HCT116 (cell line): Measurements from ENCODE around the gene LRRC7. TPM values are rescaled to one million over a fixed set of nuclear protein-coding genes. Genes with fewer than 3 reads are reported as not detected.

Source experiments
- ATAC-seq: fragments of 200-7000 bp; cut with Tn5 transposase; 2 replicates; pipeline ENCODE4 v1.9.1; 2020; ENCODE audit warnings: mild to moderate bottlenecking, moderate library complexity
- BruUV-seq: library from RNA; stranded (reverse); fragments of 400-500 nt; replicated peaks from 2 replicates; lab custom pipeline; 2021; lab: Mats Ljungman, UMichigan
- CTCF ChIA-PET: fragments of 300-600 bp; sonication (Branson Sonifier 250); formaldehyde crosslinking; loops from one replicate; lab custom pipeline; 2021; ENCODE audit warnings: antibody characterized with exemption; lab: Charles Lee
- POLR2A ChIA-PET: fragments of 300-600, 350-600 bp; sonication (Branson Sonifier 250); formaldehyde crosslinking; loops from one replicate; lab custom pipeline; 2021; ENCODE audit warnings: antibody characterized with exemption; lab: Charles Lee
- RAD21 ChIA-PET, 2 experiments: fragments of 300-600 bp; sonication (Branson Sonifier 250); formaldehyde crosslinking; loops; one replicate each; lab custom pipeline; 2023; ENCODE audit warnings: low total read pairs in 2 of 2; ENCODE audit not compliant: uncharacterized antibody in 2 of 2, unreplicated experiment in 2 of 2, low non-redundant PET in 1 of 2; lab: Charles Lee
- DNase-seq: peaks from one replicate; pipeline ENCODE4 v3.0.0-alpha.2; 2010; ENCODE audit warnings: low read depth, low spot score
- H2AFZ ChIP-seq: fragments of 200-600 bp; shearing (Covaris generic), sonication (generic); 2 replicates; pipeline ENCODE4 v1.6.1; 2017; ENCODE audit warnings: low read depth, mixed run types, mixed read lengths, antibody characterized with exemption, low read length; ENCODE audit not compliant: poor library complexity, severe bottlenecking
- H3K27ac ChIP-seq: 2 replicates; pipeline ENCODE4 v1.5.1; 2012; ENCODE audit warnings: low read depth, low read length
- H3K27me3 ChIP-seq: fragments of 200-600 bp; sonication (generic); 2 replicates; pipeline ENCODE4 v1.6.1; 2016; ENCODE audit warnings: mixed run types, low read length, mixed read lengths; ENCODE audit not compliant: insufficient read depth
- H3K36me3 ChIP-seq, 2 experiments: fragments of 200-500 bp in 1 of 2; fragments of 200-600 bp in 1 of 2; sonication (Bioruptor generic) in 1 of 2; sonication (generic) in 1 of 2; 2 replicates each; pipeline versions ENCODE4 v1.5.1 to v1.6.1; 2014 to 2016; ENCODE audit warnings: low read length in 2 of 2, inconsistent platforms in 1 of 2, mixed read lengths in 1 of 2, mixed run types in 1 of 2; ENCODE audit not compliant: insufficient read depth in 2 of 2, control insufficient read depth in 1 of 2
- H3K4me1 ChIP-seq, 2 experiments: fragments of 200-600 bp in 1 of 2; sonication (generic) in 1 of 2; 2 replicates each; pipeline versions ENCODE4 v1.5.1 to v1.6.1; 2012 to 2017; ENCODE audit warnings: low read length in 2 of 2, inconsistent platforms in 1 of 2, mild to moderate bottlenecking in 1 of 2, mixed read lengths in 1 of 2, mixed run types in 1 of 2, moderate library complexity in 1 of 2; ENCODE audit not compliant: insufficient read depth in 2 of 2, control insufficient read depth in 1 of 2
- H3K4me2 ChIP-seq: fragments of 200-600 bp; sonication (generic); 2 replicates; pipeline ENCODE4 v1.6.1; 2017; ENCODE audit warnings: mixed run types, low read length, mixed read lengths
- H3K4me3 ChIP-seq, 2 experiments: fragments of 200-600 bp in 1 of 2; sonication (generic) in 1 of 2; replicated peaks in 1 of 2; 2 replicates each; pipeline ENCODE4 v1.5.1; 2011 to 2016; ENCODE audit warnings: low read length in 2 of 2, control low read depth in 1 of 2, low read depth in 1 of 2, mild to moderate bottlenecking in 1 of 2, mixed read lengths in 1 of 2, mixed run types in 1 of 2
- H3K79me2 ChIP-seq: fragments of 200-600 bp; sonication (generic); 2 replicates; pipeline ENCODE4 v1.6.1; 2017; ENCODE audit warnings: mild to moderate bottlenecking, mixed run types, low read length, moderate library complexity, mixed read lengths; ENCODE audit not compliant: insufficient read depth
- H3K9ac ChIP-seq: fragments of 200-600 bp; sonication (generic); 2 replicates; pipeline ENCODE4 v1.6.1; 2016; ENCODE audit warnings: low read length, mixed read lengths
- H3K9me2 ChIP-seq: fragments of 200-600 bp; sonication (generic), shearing (Covaris generic); 2 replicates; pipeline ENCODE4 v1.6.1; 2017; ENCODE audit warnings: mixed run types, mild to moderate bottlenecking, moderate library complexity; ENCODE audit not compliant: insufficient read depth
- H3K9me3 ChIP-seq, 2 experiments: fragments of 200-500 bp in 1 of 2; fragments of 200-600 bp in 1 of 2; sonication (Bioruptor generic) in 1 of 2; sonication (generic) in 1 of 2; 2 replicates each; pipeline ENCODE4 v1.6.1; 2014 to 2017; ENCODE audit warnings: low read length in 2 of 2, mixed read lengths in 2 of 2, inconsistent platforms in 1 of 2, low read depth in 1 of 2, mild to moderate bottlenecking in 1 of 2, mixed run types in 1 of 2, moderate library complexity in 1 of 2; ENCODE audit not compliant: control insufficient read depth in 1 of 2, insufficient read depth in 1 of 2
- H4K20me1 ChIP-seq: fragments of 200-600 bp; sonication (generic), shearing (Covaris generic); 2 replicates; pipeline ENCODE4 v1.6.1; 2017; ENCODE audit warnings: mixed run types, mild to moderate bottlenecking, moderate library complexity; ENCODE audit not compliant: insufficient read depth
- ATF3 ChIP-seq: IDR thresholded peaks from 2 replicates; pipeline ENCODE4 v1.6.1; 2012
- CBX3 ChIP-seq: IDR thresholded peaks from 2 replicates; pipeline ENCODE4 v1.6.1; 2012; ENCODE audit warnings: low read depth
- CEBPB ChIP-seq: IDR thresholded peaks from 2 replicates; pipeline ENCODE4 v1.6.1; 2012; ENCODE audit warnings: low read depth
- EGR1 ChIP-seq: IDR thresholded peaks from 2 replicates; pipeline ENCODE4 v1.6.1; 2012; ENCODE audit warnings: low read depth
- EZH2 ChIP-seq: fragments of 200-600 bp; sonication (generic); IDR thresholded peaks from 2 replicates; pipeline ENCODE4 v1.6.1; 2017; ENCODE audit warnings: antibody characterized with exemption, mixed run types
- EZH2phosphoT487 ChIP-seq: fragments of 200-600 bp; IDR thresholded peaks from 2 replicates; pipeline ENCODE4 v1.6.1; 2018; ENCODE audit warnings: antibody characterized with exemption, borderline replicate concordance
- FOSL1 ChIP-seq: IDR thresholded peaks from 2 replicates; pipeline ENCODE4 v1.6.1; 2012; ENCODE audit warnings: low read depth
- RAD21 ChIP-seq: IDR thresholded peaks from 2 replicates; pipeline ENCODE4 v1.6.1; 2012; ENCODE audit warnings: low read depth, mild to moderate bottlenecking
- REST ChIP-seq: IDR thresholded peaks from 2 replicates; pipeline ENCODE4 v1.6.1; 2012; ENCODE audit warnings: low read depth
- SIN3A ChIP-seq: IDR thresholded peaks from 2 replicates; pipeline ENCODE4 v1.6.1; 2012; ENCODE audit warnings: low read depth
- YY1 ChIP-seq: IDR thresholded peaks from 2 replicates; pipeline ENCODE4 v1.6.1; 2011; ENCODE audit warnings: low read length, low read depth, moderate library complexity, mild to moderate bottlenecking; ENCODE audit not compliant: insufficient replicate concordance; ENCODE audit errors: extremely low read depth
- ZFX ChIP-seq: fragments of 450-650 bp; IDR thresholded peaks from 2 replicates; pipeline ENCODE4 v1.6.1; 2017
- intact Hi-C: fragments of 100-400 bp; cut with micrococcal nuclease; formaldehyde crosslinking; loops from 2 replicates; pipeline ENCODE4 v1.10.0; 2022
- total RNA-seq: library from RNA; stranded (reverse); gene quantifications from one replicate; pipeline ENCODE4 v1.2.1, GENCODE V29; 2021; ENCODE audit not compliant: unreplicated experiment
- TF ChIP-seq, protein P1 (sequence below): IDR thresholded peaks from 2 replicates; pipeline ENCODE4 v1.6.1; 2012

The LRRC7 gene
- total RNA-seq, 1 experiment from 2014 or later, result not detected

DNA sequence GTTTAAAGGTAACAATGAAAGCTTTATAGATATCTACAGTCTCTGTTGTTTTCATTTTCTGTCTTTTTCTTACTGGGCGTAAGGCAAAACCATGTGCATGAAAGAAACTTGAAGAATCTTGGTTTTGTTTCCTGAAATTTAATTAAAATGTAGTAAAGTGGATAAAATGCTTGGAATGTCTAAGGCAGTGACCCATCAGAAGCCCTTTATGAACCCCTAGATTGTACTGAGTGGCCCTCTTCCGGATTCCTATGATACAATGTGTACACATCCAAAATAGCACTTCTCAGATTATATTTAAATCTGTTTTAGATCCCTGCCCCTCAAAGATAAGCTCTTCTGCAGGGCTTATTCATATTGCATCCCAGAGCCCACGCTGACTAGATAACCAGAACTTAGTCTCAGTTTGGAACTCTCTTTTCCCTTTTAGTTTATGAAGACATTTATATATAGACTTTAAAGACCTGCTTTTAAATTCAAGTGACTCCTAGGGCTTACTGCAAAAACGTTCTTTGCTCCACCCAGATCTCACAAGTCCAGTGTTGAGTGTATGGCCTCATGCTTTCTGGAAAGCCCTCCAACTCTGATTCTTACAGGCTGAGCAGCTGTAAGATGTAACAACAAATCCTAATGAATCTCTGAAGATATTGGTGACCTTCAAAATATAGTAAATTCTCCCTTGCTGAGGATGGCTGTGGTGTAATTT lies 142.9 kb downstream of the LRRC7 start:
- ChIA-PET CTCF (interaction anchor here (1.5 kb wide), 1 partner anchor 10 kb away, joined by 3 read pairs; no protein-coding TSS in a partner anchor), RAD21 (no interaction called here), POLR2A (no interaction called here)
- Histone ChIP-seq H3K9ac (no peak overlapping the region), H3K4me2 (no peak overlapping the region), H3K27ac (no peak overlapping the region), H3K9me3 (no peaks in the 10 kb centered on the region), H2AFZ (no peak overlapping the region), H3K4me3 (no peak overlapping the region), H3K36me3 (no peaks in the 10 kb centered on the region), H3K4me1 (no peaks in the 10 kb centered on the region), H4K20me1 (no peaks in the 10 kb centered on the region), H3K9me2 (no peaks in the 10 kb centered on the region)
- intact Hi-C loops, result no loop called here
- BruUV-seq, result no TSS peak
- no peak for TF ChIP-seq EZH2
- no peak for TF ChIP-seq SIN3A
- TF ChIP-seq CEBPB, result no peak
- no peak for TF ChIP-seq RAD21
- no peak for TF ChIP-seq YY1
- TF ChIP-seq CBX3, result no peak
- no peak for TF ChIP-seq REST
- TF ChIP-seq EGR1, result no peak
- TF ChIP-seq FOSL1, result no peak
- TF ChIP-seq, protein P1, sequence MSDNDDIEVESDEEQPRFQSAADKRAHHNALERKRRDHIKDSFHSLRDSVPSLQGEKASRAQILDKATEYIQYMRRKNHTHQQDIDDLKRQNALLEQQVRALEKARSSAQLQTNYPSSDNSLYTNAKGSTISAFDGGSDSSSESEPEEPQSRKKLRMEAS, result no peak
- no peak for TF ChIP-seq ATF3
- TF ChIP-seq ZFX, result no peak
- no peak for TF ChIP-seq EZH2phosphoT487
- TF ChIP-seq, all 23 proteins: peak for 0
- DNase-seq (no peak), ATAC-seq (no peak)
- no peaks in the 10 kb centered on the region for H3K27me3 ChIP-seq
- H3K79me2 ChIP-seq, result no peaks in the 10 kb centered on the region
